Right ventricle myocardium superior (tissue), 1 donor: ENCODE data around the gene OTOGL. TPM values are rescaled to one million over a fixed set of nuclear protein-coding genes. Genes with fewer than 3 reads are reported as not detected.
A peak's percentile ranks its signal among the peaks of the same experiment; 100 is the strongest.

Experiments
- ATAC-seq: fragments of 200-7000 bp; cut with Tn5 transposase; one replicate; pipeline ENCODE4 v1.9.1; 2020; ENCODE audit warnings: mild to moderate bottlenecking; ENCODE audit not compliant: poor library complexity
- DNase-seq: peaks from one replicate; pipeline ENCODE4 v3.0.0-alpha.2; 2020
- intact Hi-C: fragments of 100-400 bp; cut with DNase I; formaldehyde crosslinking; loops from one replicate; pipeline ENCODE4 v1.11.2; 2022
- total RNA-seq: library from RNA; stranded (reverse); fragmentation: NEBNext Ultra II Directional; extraction: Animal tissue kit (Norgen Biotek cat#: 25700); gene quantifications from one replicate; pipeline ENCODE4 v1.2.1, GENCODE V29; 2021
- donor health status: DM: no; HTN: yes; CAD: no; lungs with severe emphysema.

OTOGL gene
- total RNA-seq, 1 donor from 2014 or later: 0.19 TPM

DNA sequence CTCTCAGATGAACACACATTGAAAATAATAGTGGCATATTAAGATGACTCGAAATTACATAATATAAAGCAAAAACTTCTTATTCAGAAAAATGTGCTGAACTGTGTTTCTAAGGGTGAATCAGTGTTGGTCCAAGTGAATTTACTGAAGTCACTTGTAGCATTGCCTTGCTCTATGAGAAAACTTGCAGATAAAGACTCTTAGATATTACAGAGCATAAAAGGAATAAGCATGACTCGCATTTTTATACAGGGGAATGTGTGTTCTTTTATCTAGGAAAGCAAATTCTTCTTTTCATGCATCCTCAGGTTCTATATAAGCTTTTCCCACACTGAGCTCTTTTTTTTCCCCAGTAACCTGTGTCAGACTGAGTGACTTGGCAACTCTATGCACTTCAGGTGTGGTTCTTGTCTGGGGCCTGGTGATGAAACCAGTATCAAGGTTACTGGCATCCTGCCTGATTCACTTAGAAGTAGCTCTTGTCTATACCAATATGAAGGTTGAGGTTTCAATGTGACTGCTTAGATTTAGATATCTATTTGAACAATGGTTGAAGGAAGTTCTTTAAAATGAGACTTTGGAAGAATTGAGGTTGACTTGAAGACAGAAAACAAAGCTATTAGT is 76.1 kb downstream of the OTOGL start:
- intact Hi-C loops: loop anchor here (10.0 kb wide), 1 partner anchor 471 kb away; no protein-coding TSS in a partner anchor
- no peak for DNase-seq
- ATAC-seq: no peak

GRCh38 chr12:80176706-80177105 is 77.4 kb downstream of the OTOGL start:
- intact Hi-C loops: loop anchor here (10.0 kb wide), 1 partner anchor 472 kb away; no protein-coding TSS in a partner anchor
- DNase-seq: no peak
- ATAC-seq: no peak

DNA sequence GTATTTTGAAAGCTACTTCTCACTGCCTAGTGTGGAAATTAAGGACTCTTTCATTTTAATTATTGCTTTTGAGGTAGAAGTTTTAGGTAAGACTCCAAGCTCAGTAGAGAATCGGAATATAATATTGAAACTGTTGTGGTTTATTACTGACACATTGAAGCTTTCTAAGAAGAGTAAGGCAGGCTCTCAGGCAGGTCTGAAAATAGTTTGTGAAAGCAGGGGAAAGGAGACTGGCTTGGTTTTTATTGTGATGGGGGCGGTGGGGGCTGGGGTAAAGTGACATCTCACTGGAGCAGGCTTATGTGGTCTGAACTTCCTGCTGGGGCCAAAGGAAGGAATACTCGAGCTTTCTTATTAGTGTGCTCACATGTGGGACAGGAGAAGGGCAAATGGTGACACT is 79.5 kb downstream of the OTOGL start:
- ATAC-seq (no peak), DNase-seq (no peak)
- intact Hi-C loops: loop anchor here (10.0 kb wide), 1 partner anchor 474 kb away; no protein-coding TSS in a partner anchor

DNA sequence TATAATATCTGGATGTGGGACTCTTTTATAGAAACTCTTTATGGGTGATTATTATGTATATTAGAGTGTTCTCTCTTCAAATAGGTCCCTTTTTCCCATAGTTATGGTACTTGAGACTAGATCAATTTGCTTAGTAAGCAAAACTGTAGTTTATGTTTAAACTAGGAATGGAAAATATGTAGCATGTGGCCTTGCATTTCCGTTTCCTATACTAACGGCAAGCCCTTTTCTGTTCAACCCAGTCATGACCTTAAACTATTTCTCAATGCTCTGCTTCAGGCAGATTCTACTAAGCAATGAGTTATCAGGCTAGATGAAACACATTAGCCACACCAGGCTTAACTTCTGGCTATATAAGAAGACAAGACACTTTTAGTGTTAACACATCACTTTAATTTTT is 84.6 kb downstream of the OTOGL start:
- ATAC-seq: no peak
- DNase-seq: no peak
- intact Hi-C loops: loop anchor here (10.0 kb wide), 1 partner anchor 249 kb away; the partner anchor contains the start of gene PPP1R12A

DNA sequence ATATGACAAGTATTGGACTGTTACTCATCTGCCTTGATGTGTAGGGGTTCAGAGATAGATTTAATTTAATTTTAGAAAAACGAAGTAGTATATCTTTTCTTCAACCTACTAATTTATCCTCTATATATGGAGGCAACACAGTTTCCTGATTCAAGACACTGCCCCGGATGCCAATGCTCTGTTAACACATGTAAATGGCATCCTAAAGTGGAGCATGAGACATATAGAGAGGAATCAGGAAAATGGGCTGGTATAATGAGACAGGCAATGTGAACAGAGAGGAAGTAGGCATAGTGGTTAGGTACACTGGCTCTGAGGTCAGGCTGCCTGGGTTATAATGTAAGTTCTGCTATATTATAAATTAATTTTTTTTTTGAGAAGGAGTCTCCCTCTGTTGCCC is 85.6 kb downstream of the OTOGL start:
- ATAC-seq (no peak), DNase-seq (no peak)
- intact Hi-C loops: loop anchor here (5.0 to 10.0 kb wide), 2 partner anchors 250 to 628 kb away; partner anchors contain the start of gene PPP1R12A

- DNase-seq (no peak), ATAC-seq (peak; percentile 95)
- intact Hi-C loops: loop anchor here (5.0 to 10.0 kb wide), 2 partner anchors 252 to 629 kb away; partner anchors contain the start of gene PPP1R12A
Measured at GRCh38 chr12:80186727-80187217, 87.4 kb downstream of the OTOGL start.

DNA sequence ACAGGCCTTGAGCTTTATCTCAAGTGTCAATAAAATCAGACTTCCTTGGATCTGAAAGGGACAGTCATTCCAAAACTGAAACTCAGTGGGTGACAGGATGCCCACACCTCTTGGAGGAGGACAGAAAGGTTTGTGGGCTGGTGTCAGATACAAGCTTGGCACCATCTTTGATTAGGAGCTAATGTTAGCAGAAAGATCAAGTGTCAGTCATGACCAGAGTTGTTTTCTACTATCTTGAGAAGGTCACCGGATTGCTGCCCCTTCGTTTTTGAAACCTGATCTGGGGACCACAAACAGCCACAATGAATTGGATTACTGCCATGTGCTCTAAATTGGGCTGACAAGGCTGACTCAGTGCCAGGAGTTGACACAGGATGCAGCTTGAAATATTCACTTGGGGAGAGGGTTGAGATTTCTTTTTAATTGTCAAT is 88.3 kb downstream of the OTOGL start:
- peak; percentile 81 for ATAC-seq
- intact Hi-C loops: loop anchor here (5.0 to 10.0 kb wide), 2 partner anchors 253 to 630 kb away; partner anchors contain the start of gene PPP1R12A
- DNase-seq: no peak

GRCh38 chr12:80188576-80188975 is 89.2 kb downstream of the OTOGL start:
- ATAC-seq (no peak), DNase-seq (no peak)
- intact Hi-C loops: loop anchor here (5.0 to 10.0 kb wide), 2 partner anchors 254 to 631 kb away; partner anchors contain the start of gene PPP1R12A

DNA sequence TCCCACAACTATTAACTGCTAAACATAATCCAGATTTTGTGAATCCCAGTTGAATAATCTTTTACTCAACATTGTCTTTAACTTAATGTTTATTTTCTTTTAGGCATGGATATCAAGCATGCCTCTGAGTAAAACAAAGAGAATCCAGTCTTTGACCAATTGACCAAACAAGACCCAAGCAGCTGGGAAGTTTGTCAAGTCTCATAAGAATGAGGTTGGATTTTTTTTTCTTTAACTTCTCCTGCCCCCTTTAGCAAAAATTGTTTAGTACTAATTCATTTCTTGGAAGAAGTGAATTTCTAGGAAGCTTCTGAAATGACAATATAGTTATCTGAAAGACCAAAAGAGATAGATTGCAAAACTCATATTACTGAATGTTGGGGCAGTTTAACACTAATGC is 89.9 kb downstream of the OTOGL start:
- no peak for DNase-seq
- intact Hi-C loops: loop anchor here (5.0 to 10.0 kb wide), 2 partner anchors 254 to 632 kb away; partner anchors contain the start of gene PPP1R12A
- ATAC-seq: no peak

GRCh38 chr12:80190001-80190400 is 90.7 kb downstream of the OTOGL start:
- no peak for ATAC-seq
- intact Hi-C loops: no loop called here
- no peak for DNase-seq

- intact Hi-C loops: no loop called here
- ATAC-seq: no peak
- no peak for DNase-seq
Measured at GRCh38 chr12:80192087-80192486, 92.8 kb downstream of the OTOGL start.

- intact Hi-C loops: no loop called here
- ATAC-seq (no peak), DNase-seq (no peak)
Measured at GRCh38 chr12:80193865-80194264, 94.5 kb downstream of the OTOGL start.

- ATAC-seq (peak; percentile 82), DNase-seq (no peak)
- intact Hi-C loops: loop anchor here (5.0 kb wide), 1 partner anchor 77 kb away; no protein-coding TSS in a partner anchor
Measured at GRCh38 chr12:80195074-80195726, 95.9 kb downstream of the OTOGL start.

DNA sequence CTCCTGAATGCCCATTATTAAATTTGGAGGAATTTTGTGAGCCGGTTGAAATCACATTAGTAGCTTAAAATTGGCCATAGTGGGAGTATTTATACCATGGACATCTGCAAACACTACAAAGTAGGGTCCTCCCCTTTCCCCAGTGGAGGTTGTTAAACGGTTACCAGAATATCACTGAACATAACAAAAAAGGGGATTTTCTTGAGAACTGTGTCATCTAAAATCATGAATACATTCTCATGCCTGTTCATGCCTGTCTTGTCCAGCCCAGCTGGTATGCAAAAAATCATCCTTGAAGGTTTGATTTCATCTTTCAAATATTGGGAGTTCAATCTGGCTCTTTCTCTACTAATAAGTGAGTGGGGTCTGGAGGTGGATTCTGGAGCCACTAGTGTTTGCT is 96.4 kb downstream of the OTOGL start:
- intact Hi-C loops: loop anchor here (5.0 kb wide), 1 partner anchor 77 kb away; no protein-coding TSS in a partner anchor
- DNase-seq: no peak
- ATAC-seq: no peak

DNA sequence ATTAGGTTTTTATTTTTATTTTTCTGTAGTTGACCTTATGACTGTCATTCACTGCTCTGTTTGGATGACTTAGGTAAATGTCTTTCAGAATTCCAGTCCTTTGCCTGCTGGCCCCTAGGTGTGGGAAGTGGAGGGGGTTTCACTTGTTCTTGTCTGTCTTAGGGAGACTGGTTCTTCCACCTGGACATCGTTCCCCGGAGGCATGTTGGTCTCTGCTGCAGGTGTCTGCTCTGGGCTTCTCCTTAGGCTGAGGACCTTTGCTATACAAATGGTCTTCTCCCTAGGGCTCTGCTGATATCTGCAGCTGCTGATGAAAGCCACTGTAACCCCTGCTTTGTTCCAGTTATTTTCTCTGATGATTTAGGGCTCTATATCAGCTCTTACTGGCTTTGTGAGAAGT is 97.1 kb downstream of the OTOGL start:
- ATAC-seq (no peak), DNase-seq (no peak)
- intact Hi-C loops: loop anchor here (5.0 kb wide), 1 partner anchor 76 kb away; no protein-coding TSS in a partner anchor

DNA sequence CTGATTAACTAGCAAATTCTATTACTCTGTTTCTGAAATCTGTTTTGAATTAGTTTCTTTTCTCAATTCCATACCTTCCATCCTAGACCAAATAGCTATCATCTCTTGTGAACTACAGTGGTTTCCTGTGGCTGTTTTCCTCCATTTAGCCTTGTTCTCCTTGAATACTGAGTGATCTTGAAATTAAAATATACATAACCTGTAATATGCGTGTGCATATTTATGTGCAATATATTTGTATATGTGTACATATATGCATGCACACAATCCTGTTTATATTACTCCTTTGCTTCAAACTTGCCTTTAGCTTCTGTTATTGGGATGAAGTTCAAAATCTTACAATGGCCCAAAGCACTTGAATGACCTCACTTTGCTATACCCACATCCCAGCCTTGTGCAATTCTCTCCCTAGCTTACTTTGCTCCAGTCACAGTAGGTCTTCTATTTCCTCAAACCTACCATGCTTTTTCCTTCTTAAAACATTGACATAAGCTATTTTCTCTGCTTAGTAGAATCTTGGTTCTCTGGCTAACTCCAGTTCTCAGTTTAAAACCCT is 99.5 kb downstream of the OTOGL start:
- no peak for DNase-seq
- ATAC-seq: no peak
- intact Hi-C loops: loop anchor here (5.0 kb wide), 1 partner anchor 73 kb away; no protein-coding TSS in a partner anchor

- no peak for DNase-seq
- intact Hi-C loops: loop anchor here (5.0 kb wide), 1 partner anchor 72 kb away; no protein-coding TSS in a partner anchor
- no peak for ATAC-seq
Measured at GRCh38 chr12:80199931-80200330, 100.6 kb downstream of the OTOGL start.

DNA sequence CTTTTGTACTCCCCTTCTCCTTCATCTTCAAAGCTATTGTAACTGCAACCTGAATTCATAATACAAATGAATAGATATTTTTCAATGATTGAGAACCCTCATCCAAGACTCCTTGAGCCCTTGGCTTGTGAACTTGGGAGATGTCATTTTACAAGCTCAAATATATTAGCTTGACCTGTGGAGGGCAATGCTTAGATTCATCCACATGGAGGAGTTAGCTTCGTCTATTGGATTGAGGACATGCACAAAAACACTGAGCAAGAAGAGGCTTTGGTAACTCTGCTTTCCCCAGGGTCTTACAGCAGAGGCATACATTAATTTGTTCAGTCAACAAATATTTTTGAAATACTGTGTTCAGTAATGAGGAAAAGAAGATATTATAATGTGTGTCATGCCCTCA is 101.1 kb downstream of the OTOGL start:
- intact Hi-C loops: no loop called here
- no peak for ATAC-seq

GRCh38 chr12:80201908-80202307 is 102.6 kb downstream of the OTOGL start:
- no peak for DNase-seq
- intact Hi-C loops: no loop called here
- peak; percentile 67 for ATAC-seq

More for the DNA sequence above, 101.1 kb downstream of the OTOGL start:
- DNase-seq: no peak
